Amygdala (tissue), 56 donors: ENCODE measurements around the gene PLA2G12A.
"Not testable (repeated sequence)": the region's sequence is repeated elsewhere in the genome, so short reads cannot be mapped to it uniquely, and the experiment has no call there.

Source experiments
- DNase-seq, 56 donors: peaks; one replicate each; lab custom pipeline; 2025; lab: John Stamatoyannopoulos, UW

Gene PLA2G12A

DNA sequence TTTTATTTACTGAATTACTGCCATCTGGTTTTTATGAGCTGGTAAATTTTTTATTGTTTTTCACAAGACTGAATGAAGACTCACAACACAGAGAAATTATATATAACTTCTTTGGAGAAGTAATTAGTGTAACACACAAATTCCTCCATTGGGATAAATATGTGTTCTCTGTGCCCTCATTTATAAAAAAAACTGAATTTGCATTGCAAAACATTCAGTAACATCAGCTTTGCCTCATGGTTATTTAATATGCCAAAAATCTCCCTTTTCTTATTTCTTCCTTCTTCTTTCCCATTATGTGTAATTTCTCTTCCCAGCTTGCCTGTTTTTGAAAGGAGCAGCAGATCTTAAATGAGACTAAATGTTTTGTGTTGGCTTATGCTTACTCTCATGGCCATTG is 45.1 kb downstream of the PLA2G12A start:
- no peak for DNase-seq

DNA sequence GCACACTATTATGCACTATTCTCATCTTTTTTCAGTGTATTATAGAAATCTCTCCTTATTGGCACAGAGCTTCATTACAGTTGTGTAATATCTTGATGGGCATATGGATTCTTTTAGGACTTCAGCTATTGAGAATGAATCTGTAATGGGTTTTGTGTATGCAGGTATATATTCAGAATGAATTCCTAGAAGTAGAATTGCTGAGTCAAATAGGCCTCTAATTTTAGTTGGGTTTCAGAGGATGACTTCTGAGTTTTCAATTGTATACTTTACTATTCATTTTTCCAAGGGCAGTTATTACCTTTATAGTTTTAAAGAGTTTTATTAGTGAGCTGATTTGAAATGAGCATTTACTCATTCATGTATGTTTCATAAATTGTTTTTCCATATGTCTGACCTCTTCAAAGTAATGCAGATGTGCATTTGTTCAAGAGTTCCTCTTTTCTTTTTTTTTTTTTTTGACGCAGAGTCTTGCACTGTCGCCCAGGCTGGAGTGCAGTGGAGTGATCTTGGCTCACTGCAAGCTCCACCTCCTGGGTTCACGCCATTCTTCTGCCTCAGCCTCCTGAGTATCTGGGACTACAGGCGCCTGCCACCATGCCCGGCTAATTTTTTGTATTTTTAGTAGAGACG is 46.1 kb downstream of the PLA2G12A start:
- no peak for DNase-seq

DNA sequence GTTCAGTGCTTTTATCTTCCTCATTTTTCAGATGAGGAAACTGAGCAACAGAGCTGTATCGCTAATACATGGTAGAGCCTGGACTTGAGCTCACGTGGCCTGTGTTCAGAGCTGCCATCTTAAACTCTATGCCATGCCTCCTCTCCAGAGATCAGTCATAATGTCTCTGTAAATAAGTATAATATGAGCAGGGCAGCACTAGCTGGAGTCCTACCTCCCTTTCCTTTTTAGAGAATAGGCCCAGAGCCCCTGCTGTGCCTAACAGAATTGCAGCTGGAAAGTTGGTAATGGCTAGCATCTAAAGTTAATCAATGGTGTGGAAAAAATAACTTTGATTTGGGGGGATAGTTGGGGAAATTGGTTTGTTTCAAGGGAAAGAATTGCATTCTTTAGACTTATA is 47.0 kb downstream of the PLA2G12A start:
- DNase-seq: no peak

DNA sequence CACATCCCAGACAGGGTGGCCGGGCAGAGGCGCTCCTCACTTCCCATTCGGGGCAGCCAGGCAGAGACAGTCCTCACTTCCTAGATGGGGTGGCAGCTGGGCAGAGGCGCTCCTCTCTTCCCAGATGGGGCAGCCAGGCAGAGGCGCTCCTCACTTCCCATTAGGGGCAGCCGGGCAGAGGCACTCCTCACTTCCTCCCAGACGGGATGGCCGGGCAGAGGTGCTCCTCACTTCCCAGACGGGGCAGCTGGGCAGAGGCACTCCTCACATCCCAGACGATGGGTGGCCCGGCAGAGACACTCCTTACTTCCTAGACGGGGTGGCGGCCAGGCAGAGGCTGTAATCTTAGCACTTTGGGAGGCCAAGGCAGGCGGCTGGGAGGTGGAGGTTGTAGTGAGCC is 50.9 kb downstream of the PLA2G12A start:
- not testable (repeated sequence) for DNase-seq

DNA sequence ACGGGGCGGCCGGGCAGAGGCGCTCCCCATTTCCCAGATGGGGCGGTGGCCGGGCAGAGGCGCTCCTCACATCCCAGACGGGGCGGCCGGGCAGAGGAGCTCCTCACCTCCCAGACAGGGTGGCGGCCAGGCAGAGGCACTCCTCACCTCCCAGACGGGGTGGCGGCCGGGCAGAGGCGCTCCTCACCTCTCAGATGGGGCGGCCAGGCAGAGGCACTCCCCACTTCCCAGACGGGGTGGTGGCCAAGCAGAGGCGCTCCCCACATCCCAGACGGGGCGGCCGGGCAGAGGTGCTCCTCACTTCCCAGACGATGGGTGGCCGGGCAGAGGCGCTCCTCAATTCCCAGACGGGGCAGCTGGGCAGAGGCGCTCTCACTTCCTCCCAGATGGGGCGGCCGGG is 51.4 kb downstream of the PLA2G12A start:
- DNase-seq: not testable (repeated sequence)

DNA sequence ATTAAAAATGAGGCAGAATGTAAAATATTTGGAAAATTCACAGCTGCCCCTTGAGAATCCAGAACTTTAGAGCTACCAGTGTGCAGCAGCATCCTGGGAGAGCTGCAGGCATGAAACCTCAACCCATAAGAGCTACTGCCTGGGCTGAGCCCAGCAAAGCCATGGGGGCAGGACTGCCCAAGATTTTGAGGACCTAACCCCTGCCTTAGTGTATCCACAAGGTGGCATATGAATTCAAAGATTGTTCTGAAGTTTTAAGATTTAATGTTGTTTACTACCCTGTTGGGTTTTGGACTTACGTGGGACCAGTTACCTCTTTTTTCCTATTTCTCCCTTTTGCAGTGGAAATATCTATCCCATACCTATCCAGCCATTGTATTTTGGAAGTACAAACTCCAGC is 53.0 kb downstream of the PLA2G12A start:
- DNase-seq: no peak

DNA sequence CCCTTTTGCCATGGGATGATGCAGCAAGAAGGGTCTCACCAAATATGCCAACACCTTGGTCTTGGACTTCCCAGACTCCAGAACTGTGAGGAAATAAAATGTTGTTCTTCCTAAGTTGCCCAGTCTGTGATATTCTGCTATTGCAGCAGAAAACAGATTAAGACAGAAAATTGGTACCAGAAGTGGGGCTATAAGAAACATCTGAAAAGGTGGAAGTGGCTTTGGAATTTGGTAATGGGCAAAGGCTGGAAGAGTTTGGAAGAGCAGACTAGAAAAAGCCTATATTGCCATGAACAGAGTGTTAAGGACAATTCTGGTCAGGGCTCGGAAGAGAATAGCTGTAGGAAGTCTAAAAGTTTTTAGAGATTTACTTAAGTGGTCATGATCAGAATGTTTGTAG is 54.0 kb downstream of the PLA2G12A start:
- DNase-seq: no peak

DNA sequence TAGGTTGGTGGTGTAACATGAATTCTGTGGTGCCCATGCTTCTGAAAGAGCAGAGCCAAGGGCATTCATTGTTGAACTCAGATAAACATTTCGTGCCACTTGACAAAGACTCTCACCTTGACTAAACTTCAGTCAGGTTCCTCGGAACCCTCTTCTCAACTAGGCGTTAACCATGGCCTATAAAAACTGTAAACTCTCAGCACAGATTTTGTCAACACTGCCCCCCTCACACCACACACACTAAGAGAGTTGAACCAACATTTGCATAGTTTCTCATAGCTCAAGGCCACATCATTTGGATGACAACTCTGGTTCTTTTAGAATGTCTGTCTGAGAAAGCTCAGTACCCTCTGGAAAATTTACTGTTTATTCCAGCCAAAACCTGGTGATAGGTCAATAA is 54.7 kb downstream of the PLA2G12A start:
- no peak for DNase-seq

DNA sequence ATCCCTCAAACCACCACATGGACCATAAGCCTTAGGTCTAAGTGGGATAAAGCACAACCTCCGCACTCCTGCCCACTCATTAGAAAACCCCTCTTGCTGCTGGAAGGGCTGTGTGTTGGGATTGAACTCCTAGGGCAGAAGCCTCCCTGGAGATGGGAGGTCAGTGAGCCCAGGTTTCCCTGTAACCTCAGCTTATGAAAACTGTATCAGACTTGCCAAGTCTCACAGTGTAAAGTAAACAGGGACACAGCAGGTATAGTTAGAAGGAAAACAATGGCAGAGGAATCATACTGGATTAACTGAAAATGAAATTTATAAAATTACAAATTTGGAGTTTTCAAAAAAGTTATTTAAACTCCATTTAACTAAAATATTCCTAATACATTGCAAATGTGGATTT is 56.6 kb downstream of the PLA2G12A start:
- no peak for DNase-seq

DNA sequence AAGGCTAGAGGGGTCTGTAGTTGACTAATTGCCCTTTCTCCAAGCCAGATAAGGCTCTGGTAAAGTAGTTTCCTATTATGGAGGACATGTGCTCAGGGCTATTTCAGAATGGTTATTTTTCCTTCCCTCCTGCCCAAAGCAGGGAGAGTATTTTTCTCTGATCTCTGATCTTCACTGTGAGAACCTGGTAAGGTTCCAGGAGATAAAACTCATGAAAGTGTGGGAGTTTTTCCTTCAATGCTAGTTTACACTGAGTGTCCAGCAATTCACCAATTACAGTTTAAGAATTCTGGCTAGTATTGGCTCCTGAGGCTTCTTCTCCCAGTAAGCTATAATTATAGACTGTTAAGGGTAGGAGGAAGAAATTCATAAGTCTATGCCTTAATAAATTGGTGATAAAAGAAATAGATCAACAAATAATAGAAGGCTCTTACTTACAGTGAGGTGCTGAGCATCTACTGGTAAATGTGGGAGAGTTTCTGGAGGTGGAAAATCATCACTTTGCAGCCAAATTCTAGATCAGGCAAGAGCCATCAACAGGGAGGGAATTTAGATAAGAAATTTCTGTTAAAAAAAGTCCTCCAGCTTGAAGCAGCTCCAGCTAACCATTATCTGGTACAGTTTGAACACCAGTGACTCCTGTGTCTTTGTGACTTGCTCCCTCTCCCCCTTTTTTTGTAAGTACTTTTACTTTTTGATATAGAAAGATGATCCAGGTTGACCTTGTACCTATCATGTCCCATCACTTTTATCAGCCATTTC is 57.5 kb downstream of the PLA2G12A start:
- no peak for DNase-seq

DNA sequence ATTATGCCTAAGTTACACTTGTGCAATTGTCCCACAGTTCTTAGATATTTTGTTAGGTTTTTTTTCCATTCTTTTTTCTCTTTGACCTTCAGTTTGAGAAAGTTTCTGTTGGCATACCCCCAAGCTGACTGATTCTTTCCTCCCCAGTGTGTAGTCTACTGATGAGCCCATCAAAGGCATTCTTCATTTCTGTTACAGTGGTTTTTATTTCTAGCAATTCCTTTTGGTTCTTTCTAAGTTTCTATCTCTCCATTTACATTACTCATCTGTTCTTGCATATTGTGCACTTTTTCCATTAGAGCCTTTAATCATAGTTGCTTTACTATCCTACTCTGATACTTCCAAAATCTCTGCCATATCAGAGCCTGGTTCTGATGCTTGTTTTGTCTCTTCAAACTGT is 58.5 kb downstream of the PLA2G12A start:
- DNase-seq: no peak

DNA sequence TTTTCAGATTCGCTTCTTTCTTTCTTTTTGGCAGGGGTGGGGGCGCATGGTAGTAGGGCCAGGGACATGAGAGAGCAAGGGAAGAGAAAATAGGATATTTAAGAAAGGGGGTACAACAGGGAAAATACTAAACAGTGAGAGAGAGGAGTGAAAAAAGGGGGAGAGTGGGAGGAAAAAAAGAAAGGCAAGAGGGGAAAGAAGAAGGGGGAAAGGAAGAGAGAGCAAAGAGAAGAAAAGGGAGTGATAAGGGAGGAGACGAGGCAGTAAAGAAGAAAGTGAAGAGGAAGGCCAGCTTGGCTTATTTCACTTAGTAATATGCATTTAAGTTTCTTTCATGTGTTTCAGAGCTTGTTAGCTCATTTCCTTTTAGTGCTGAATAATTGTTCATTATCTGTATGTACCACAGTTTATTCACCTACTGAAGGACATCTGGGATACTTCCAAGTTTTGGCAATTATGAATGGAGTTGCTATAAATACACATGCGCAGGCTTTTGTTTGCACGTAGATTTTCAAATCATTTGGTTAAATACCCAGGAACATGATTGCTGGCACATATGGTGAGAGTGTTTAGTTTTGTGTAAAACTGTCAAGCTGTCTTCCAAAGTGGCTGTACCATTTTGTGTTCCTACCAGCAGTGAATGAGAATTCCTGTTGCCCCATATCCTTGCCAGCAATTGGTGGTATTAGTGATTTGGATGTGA is 63.9 kb downstream of the PLA2G12A start:
- DNase-seq: no peak

DNA sequence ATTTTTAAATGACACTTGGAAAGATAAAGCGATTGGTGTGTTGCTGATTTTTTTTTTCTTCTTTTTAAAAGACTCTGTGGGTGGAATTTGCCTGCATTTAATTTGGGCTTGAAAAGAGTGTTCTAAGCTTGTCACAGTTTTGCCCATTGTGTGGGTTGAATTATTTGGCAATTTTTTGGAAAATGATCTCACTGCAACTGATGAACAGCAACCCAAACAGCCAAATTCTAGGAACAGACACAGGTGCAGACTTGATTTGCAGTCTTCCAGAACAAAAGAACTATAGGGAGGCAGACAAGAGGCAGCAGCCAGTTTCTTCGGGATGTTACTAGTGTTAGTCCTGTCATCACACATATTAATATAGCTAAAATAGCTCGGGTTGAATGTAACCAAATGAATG is 67.1 kb downstream of the PLA2G12A start:
- peak in 10 of 56 donors; percentile 2 to 34 (median 8) for DNase-seq

DNA sequence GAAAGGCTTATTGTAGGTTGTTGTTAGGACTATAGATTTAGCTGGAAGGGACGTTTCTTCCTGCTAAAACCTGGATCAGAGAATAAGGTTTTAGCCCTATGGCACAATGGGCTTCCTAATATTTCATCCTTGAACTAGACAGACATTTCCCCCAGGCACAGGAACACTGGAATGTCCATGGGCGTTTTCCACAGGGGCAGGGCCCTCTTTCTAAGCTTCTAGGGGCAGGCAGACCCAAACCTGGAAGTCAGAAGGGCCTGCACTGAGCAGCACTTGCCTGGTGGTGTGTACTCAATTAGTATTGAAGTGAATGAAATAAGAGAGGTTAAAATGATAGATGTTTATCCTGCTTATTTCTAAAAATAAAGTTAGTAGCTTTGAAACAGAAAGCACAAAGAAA is 67.8 kb downstream of the PLA2G12A start:
- DNase-seq: no peak
